T-cell (primary cell): ENCODE data around the gene OR1S2. TPM values are rescaled to one million over a fixed set of nuclear protein-coding genes. Genes with fewer than 3 reads are reported as not detected.
"Not testable (repeated sequence)": the region's sequence is repeated elsewhere in the genome, so short reads cannot be mapped to it uniquely, and the experiment has no call there.

Experiments
- ATAC-seq, 4 experiments: fragments of 200-7000 bp in 3 of 4; fragments of 150-1000 bp in 1 of 4; cut with Tn5 transposase; replicated peaks in 1 of 4; 1 replicate in 3 of 4; 2 replicates in 1 of 4; pipeline ENCODE4 v1.10.0; 2021; ENCODE audit warnings: moderate library complexity in 3 of 4, mild to moderate bottlenecking in 2 of 4, moderate number of reproducible peaks in 1 of 4
- CTCF ChIA-PET, 2 donors: fragments of 300-600 bp; sonication (Branson Sonifier 250); formaldehyde crosslinking; loops; one replicate each; lab custom pipeline; 2022; ENCODE audit warnings: antibody characterized with exemption in 2 of 2; lab: Charles Lee
- POLR2A ChIA-PET, 2 donors: fragments of 300-600 bp; sonication (Branson Sonifier 250); formaldehyde crosslinking; loops; one replicate each; lab custom pipeline; 2022; ENCODE audit warnings: antibody characterized with exemption in 2 of 2; lab: Charles Lee
- DNase-seq, 35 experiments: peaks; one replicate each; pipeline versions ENCODE4 v3.0.0 to v3.0.0-alpha.2; 2013 to 2023
- H3K27ac ChIP-seq: one replicate; pipeline ENCODE4 v1.5.1; 2013; ENCODE audit warnings: low read length
- H3K27me3 ChIP-seq, 2 experiments: replicated peaks in 1 of 2; 1 replicate in 1 of 2; 2 replicates in 1 of 2; pipeline versions ENCODE4 v1.6.1 to v1.7.0; 2013; ENCODE audit warnings: low read length in 1 of 2, mixed read lengths in 1 of 2; ENCODE audit not compliant: control insufficient read depth in 2 of 2, insufficient read depth in 2 of 2; ENCODE audit errors: extremely low read depth in 1 of 2
- H3K36me3 ChIP-seq, 2 donors: 1 replicate in 1 of 2; 2 replicates in 1 of 2; pipeline versions ENCODE4 v1.6.1 to v1.7.0; 2013; ENCODE audit warnings: low read length in 1 of 2; ENCODE audit not compliant: control insufficient read depth in 2 of 2, insufficient read depth in 1 of 2; ENCODE audit errors: extremely low read depth in 1 of 2
- H3K4me1 ChIP-seq, 2 experiments: 1 replicate in 1 of 2; 2 replicates in 1 of 2; pipeline versions ENCODE4 v1.6.1 to v1.7.0; 2013; ENCODE audit warnings: low read length in 2 of 2, mixed read lengths in 1 of 2; ENCODE audit not compliant: insufficient read depth in 2 of 2, control insufficient read depth in 1 of 2; ENCODE audit errors: extremely low read depth in 1 of 2
- H3K4me3 ChIP-seq, 2 donors: 1 replicate in 1 of 2; 2 replicates in 1 of 2; pipeline versions ENCODE4 v1.5.1 to v1.7.0; 2013; ENCODE audit warnings: mild to moderate bottlenecking in 2 of 2, low read length in 1 of 2, moderate library complexity in 1 of 2; ENCODE audit not compliant: control insufficient read depth in 1 of 2; ENCODE audit errors: extremely low read depth in 1 of 2
- H3K9me3 ChIP-seq: 2 replicates; pipeline ENCODE4 v1.7.0; 2013
- H3K27ac Mint-ChIP-seq, 2 donors: one replicate each; pipeline ENCODE4 v1.8.0; 2020 to 2021; ENCODE audit warnings: mild to moderate bottlenecking in 2 of 2, mixed read lengths in 2 of 2
- H3K27me3 Mint-ChIP-seq, 2 donors: one replicate each; pipeline ENCODE4 v1.8.0; 2021 to 2022; ENCODE audit warnings: mixed read lengths in 2 of 2
- H3K36me3 Mint-ChIP-seq: one replicate; pipeline ENCODE4 v1.8.0; 2021; ENCODE audit warnings: mixed read lengths
- H3K4me1 Mint-ChIP-seq, 3 donors: one replicate each; pipeline ENCODE4 v1.8.0; 2020 to 2022; ENCODE audit warnings: mixed read lengths in 3 of 3, mild to moderate bottlenecking in 1 of 3
- H3K4me3 Mint-ChIP-seq, 3 donors: one replicate each; pipeline ENCODE4 v1.8.0; 2020 to 2022; ENCODE audit warnings: mild to moderate bottlenecking in 3 of 3, mixed read lengths in 3 of 3, moderate library complexity in 3 of 3
- H3K9me3 Mint-ChIP-seq, 3 donors: one replicate each; pipeline ENCODE4 v1.8.0; 2020 to 2022; ENCODE audit warnings: mixed read lengths in 3 of 3
- WGBS: methylation state at CpG from one replicate; pipeline ENCODE4 v1.1.5; 2013; ENCODE audit warnings: missing lambda C conversion rate; ENCODE audit not compliant: insufficient coverage; 5-methylcytosine and 5-hydroxymethylcytosine counted together
- total RNA-seq, 35 experiments: library from RNA in 6 of 35; stranded (reverse) in 6 of 35; fragments of 120-200 nt in 1 of 35; gene quantifications; one replicate each; pipeline versions ENCODE4 v1.2.1 to v1.2.4 and lab custom pipeline; 2013 to 2026

The OR1S2 gene
- total RNA-seq (not detected), total RNA-seq (lab: John Stamatoyannopoulos, UW) (0 reads per million in 29 experiments)
- not detected for total RNA-seq (2013)

- peaks cover 0 to 7% (median 1%) of the 10 kb centered on the region in 3 donors for H3K9me3 Mint-ChIP-seq
- H3K27ac Mint-ChIP-seq, result no peak within 1 kb of the TSS
- no peak for ATAC-seq
- no peaks in the 10 kb centered on the region for H3K4me1 Mint-ChIP-seq
- no peak within 1 kb of the TSS for H3K27ac ChIP-seq
- ChIA-PET POLR2A (no interaction called here), CTCF (no interaction called here)
- peaks cover 12 to 36% of the 10 kb centered on the region in 2 donors for H3K27me3 Mint-ChIP-seq
- H3K9me3 ChIP-seq, result no peaks in the 10 kb centered on the region
- H3K4me3 Mint-ChIP-seq, result no peak within 1 kb of the TSS
- H3K36me3 ChIP-seq, result no peaks in the 10 kb centered on the region
- DNase-seq, result no peak
- no peaks in the 10 kb centered on the region for H3K4me1 ChIP-seq
- H3K4me3 ChIP-seq, result no peak within 1 kb of the TSS
- no peaks in the 10 kb centered on the region for H3K27me3 ChIP-seq
- no peaks in the 10 kb centered on the region for H3K36me3 Mint-ChIP-seq
Observed at GRCh38 chr11:58204042-58204441, at the start of gene OR1S2. TSS of gene OR1S2 (minus strand) at chr11:58204142. CDS start at chr11:58204142, 0 bp downstream.

GRCh38 chr11:58243954-58244353, 40.0 kb upstream of the OR1S2 start:
- no peaks in the 10 kb centered on the region for H3K36me3 ChIP-seq
- no peaks in the 10 kb centered on the region for H3K9me3 ChIP-seq
- peaks cover 9 to 27% (median 17%) of the 10 kb centered on the region in 3 donors for H3K9me3 Mint-ChIP-seq
- H3K4me3 Mint-ChIP-seq, result no peak overlapping the region
- ATAC-seq (no peak), DNase-seq (no peak)
- no peak overlapping the region for H3K27ac Mint-ChIP-seq
- H3K4me1 Mint-ChIP-seq, result no peaks in the 10 kb centered on the region
- ChIA-PET POLR2A (no interaction called here), CTCF (no interaction called here)
- no CpG with 5 or more reads among the region's 2 CpGs for WGBS
- no peak overlapping the region for H3K4me3 ChIP-seq
- H3K4me1 ChIP-seq, result no peaks in the 10 kb centered on the region
- H3K36me3 Mint-ChIP-seq, result no peaks in the 10 kb centered on the region
- no peak overlapping the region for H3K27ac ChIP-seq
- no peaks in the 10 kb centered on the region for H3K27me3 ChIP-seq
- peaks cover 7 to 29% of the 10 kb centered on the region in 2 donors for H3K27me3 Mint-ChIP-seq

- CTCF ChIA-PET, result no interaction called here
- H3K27ac Mint-ChIP-seq, result no peak overlapping the region
- no peaks in the 10 kb centered on the region for H3K4me1 ChIP-seq
- H3K36me3 ChIP-seq, result no peaks in the 10 kb centered on the region
- H3K27me3 Mint-ChIP-seq, result peaks cover 2 to 14% of the 10 kb centered on the region in 2 donors
- H3K36me3 Mint-ChIP-seq, result no peaks in the 10 kb centered on the region
- no peak overlapping the region for H3K27ac ChIP-seq
- POLR2A ChIA-PET, result no interaction called here
- DNase-seq, result no peak
- H3K9me3 Mint-ChIP-seq, result no peaks in the 10 kb centered on the region
- ATAC-seq, result no peak
- H3K4me3 Mint-ChIP-seq, result no peak overlapping the region
- H3K4me1 Mint-ChIP-seq, result no peaks in the 10 kb centered on the region
- WGBS, result 89% methylated on average over 28 of the region's 32 CpGs
- H3K9me3 ChIP-seq, result no peaks in the 10 kb centered on the region
- H3K27me3 ChIP-seq, result peaks cover 0 to 6% of the 10 kb centered on the region in 2 experiments
- no peak overlapping the region for H3K4me3 ChIP-seq
Observed at GRCh38 chr11:58227956-58228615, 24.1 kb upstream of the OR1S2 start.

GRCh38 chr11:58222721-58223120, 18.8 kb upstream of the OR1S2 start:
- ChIA-PET CTCF (no interaction called here), POLR2A (no interaction called here)
- Mint-ChIP-seq H3K4me1 (no peaks in the 10 kb centered on the region), H3K36me3 (no peaks in the 10 kb centered on the region), H3K27ac (no peak overlapping the region), H3K4me3 (no peak overlapping the region), H3K9me3 (no peaks in the 10 kb centered on the region), H3K27me3 (peaks cover 2 to 6% of the 10 kb centered on the region in 2 donors)
- Histone ChIP-seq H3K27ac (no peak overlapping the region), H3K9me3 (no peaks in the 10 kb centered on the region), H3K27me3 (no peaks in the 10 kb centered on the region), H3K4me1 (no peaks in the 10 kb centered on the region), H3K36me3 (no peaks in the 10 kb centered on the region), H3K4me3 (no peak overlapping the region)
- DNase-seq (no peak), ATAC-seq (no peak)
- 90% methylated on average over 2 of the region's 7 CpGs for WGBS

- Histone ChIP-seq H3K27ac (no peak overlapping the region), H3K4me3 (no peak overlapping the region), H3K36me3 (no peaks in the 10 kb centered on the region), H3K9me3 (no peaks in the 10 kb centered on the region), H3K27me3 (no peaks in the 10 kb centered on the region), H3K4me1 (no peaks in the 10 kb centered on the region)
- Mint-ChIP-seq H3K9me3 (no peaks in the 10 kb centered on the region), H3K4me3 (no peak overlapping the region), H3K4me1 (no peaks in the 10 kb centered on the region), H3K36me3 (no peaks in the 10 kb centered on the region), H3K27ac (no peak overlapping the region), H3K27me3 (peaks cover 6 to 20% of the 10 kb centered on the region in 2 donors)
- ATAC-seq (no peak), DNase-seq (no peak)
- POLR2A ChIA-PET, result no interaction called here
- CTCF ChIA-PET, result no interaction called here
Observed at GRCh38 chr11:58216476-58216875, 12.5 kb upstream of the OR1S2 start.

- H3K4me3 ChIP-seq, H3K4me1 ChIP-seq, DNase-seq, CTCF ChIA-PET, H3K36me3 Mint-ChIP-seq, H3K9me3 ChIP-seq, H3K9me3 Mint-ChIP-seq, H3K27me3 ChIP-seq, H3K4me1 Mint-ChIP-seq, POLR2A ChIA-PET, H3K27ac Mint-ChIP-seq, ATAC-seq, H3K4me3 Mint-ChIP-seq, H3K36me3 ChIP-seq, H3K27ac ChIP-seq: not testable (repeated sequence)
- no CpG with 5 or more reads among the region's 2 CpGs for WGBS
- H3K27me3 Mint-ChIP-seq, result peaks cover 6 to 17% of the 10 kb centered on the region in 2 donors
Observed at GRCh38 chr11:58212420-58212819, 8.5 kb upstream of the OR1S2 start, which contains the start of gene OR1S1. TSS of gene OR1S1 (plus strand) at chr11:58212720.
